CD4-positive, alpha-beta T cell treated with Interleukin-17A for 4 hours (primary cell): ENCODE results near the gene LOC128125822.
"Not testable (repeated sequence)": the region's sequence is repeated elsewhere in the genome, so short reads cannot be mapped to it uniquely, and the experiment has no call there.

Experiments
- DNase-seq: peaks from one replicate; pipeline ENCODE4 v3.0.0-alpha.2; 2020; ENCODE audit warnings: mixed read lengths

LOC128125822 gene

GRCh38 chr6:63572044-63572746, at the start of gene LOC128125822, which contains the start of gene PTP4A1:
Gene LOC128125822 (plus strand): TSS chr6:63572480.
Gene PTP4A1 (plus strand): TSS chr6:63572480. CDS start chr6:63576881, 4,401 bp downstream.
- DNase-seq: peak; percentile 97

GRCh38 chr6:63522911-63523287, 49.4 kb upstream of the LOC128125822 start:
- DNase-seq: not testable (repeated sequence)

- no peak for DNase-seq
Measured at GRCh38 chr6:63523630-63524029, 48.6 kb upstream of the LOC128125822 start.

- no peak for DNase-seq
Measured at GRCh38 chr6:63525186-63525878, 46.9 kb upstream of the LOC128125822 start.

DNA sequence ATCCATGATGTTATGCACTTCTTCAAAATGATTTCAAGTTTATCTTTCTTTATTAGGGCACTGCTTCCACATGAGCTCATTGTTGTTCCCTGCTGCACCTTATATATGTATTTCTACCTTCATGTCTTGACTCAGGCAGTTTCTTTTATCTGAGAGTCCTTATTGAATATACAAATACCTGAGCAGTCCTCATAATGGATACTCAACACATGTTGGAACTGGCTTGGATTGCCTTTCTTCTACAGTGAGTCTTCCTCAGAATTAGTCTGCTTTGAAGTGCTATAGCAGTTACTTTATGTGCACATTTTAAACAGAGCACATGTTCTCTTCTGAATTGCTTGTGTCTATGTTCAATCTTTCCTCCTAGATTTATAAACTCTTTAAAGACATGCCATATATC, 45.3 kb upstream of the LOC128125822 start:
- DNase-seq: no peak

GRCh38 chr6:63527658-63528514, 44.4 kb upstream of the LOC128125822 start:
- no peak for DNase-seq

DNA sequence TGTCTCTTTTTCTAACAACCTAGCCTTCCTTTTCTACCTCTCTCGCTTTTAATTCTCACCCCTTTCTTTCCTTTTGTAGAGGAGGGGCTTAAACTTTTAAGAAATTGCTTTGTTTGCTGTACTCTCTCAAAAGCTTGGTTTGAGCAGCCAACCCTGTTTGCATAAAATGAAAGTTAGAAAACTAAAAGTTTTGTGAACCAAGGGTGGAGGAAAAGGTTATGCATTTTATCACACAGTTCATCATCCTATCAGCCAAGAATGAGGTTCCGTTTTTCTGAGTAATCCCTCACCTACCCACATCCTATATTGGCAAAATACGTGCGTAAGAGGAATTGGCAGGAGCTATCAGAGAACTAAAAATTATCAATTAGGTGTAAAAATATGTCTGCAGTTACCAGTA, 42.8 kb upstream of the LOC128125822 start:
- DNase-seq: no peak

GRCh38 chr6:63530182-63530581, 42.1 kb upstream of the LOC128125822 start:
- no peak for DNase-seq

DNA sequence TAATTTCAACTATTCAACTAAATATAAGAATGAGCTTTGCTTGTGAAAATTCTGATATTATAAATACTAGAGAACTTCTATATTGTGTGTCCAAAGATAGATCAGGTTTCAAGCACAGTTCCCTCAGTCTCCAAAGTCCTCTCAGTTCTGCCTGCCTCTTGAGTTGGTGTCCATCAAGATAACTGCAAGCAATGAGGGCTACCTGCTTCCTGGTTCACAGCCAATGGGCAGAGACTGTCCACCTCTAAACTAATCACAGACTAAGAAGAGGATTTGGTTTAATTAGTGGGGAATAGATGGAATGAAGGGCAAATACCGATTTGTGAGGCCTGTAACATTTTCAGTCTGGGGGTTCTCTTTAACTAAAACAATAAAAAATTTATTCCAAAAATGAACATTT, 41.3 kb upstream of the LOC128125822 start:
- DNase-seq: no peak

GRCh38 chr6:63533026-63533425, 39.3 kb upstream of the LOC128125822 start:
- no peak for DNase-seq

DNA sequence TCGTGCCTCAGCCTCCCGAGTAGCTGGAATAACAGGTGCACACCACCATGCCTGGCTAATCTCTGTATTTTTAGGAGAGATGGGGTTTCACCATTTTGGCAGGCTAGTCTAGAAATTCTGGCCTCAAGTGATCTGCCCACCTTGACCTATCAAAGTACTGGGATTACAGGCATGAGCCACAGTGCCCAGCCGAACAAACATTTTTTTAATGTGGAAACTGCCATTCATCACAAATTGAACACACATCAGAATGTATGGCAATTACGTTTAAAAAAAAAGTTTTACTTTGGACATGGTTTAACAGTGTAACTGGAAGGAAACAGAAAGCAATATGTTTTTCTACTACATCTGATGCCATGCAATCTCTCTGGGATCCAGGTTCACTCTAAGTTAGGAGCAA, 38.3 kb upstream of the LOC128125822 start:
- no peak for DNase-seq

DNA sequence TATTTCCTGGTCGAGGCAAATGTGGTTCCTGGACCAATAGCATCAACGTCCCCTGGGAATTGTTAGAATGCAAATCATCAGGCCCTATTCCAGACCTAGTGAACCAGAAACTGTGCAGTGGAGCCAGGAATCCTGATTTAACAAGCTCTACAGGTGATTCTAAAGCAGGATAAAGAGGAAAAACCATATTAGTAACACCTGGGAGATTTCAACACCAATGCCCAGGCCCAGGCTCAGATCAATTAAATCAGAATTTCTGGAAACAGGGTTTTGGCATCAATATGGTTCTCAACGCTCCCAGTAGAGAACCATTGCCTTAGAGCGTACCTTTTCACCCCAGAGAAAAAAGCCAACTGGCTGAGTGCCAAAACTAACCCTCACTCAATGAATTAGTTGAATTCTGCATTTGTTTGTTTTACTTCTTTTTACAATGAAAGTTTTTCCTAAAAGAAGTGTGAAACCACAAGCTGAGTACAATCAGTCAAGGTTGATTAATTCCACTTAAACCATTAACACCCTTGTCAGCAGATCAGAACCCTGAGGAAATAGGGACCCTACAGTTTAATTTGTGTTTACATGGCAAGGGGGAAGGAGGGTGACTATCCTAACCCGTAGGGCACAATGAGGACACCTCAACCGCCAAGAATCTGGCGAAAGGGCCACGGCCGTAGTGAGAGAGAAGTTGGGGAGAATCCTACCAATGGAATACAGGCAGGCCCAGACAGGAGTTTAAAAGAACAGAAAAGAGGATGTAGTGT, 34.9 kb upstream of the LOC128125822 start:
- no peak for DNase-seq

- no peak for DNase-seq
Measured at GRCh38 chr6:63537959-63538300, 34.4 kb upstream of the LOC128125822 start.

GRCh38 chr6:63538550-63538949, 33.7 kb upstream of the LOC128125822 start:
- DNase-seq: no peak

GRCh38 chr6:63543001-63543400, 29.3 kb upstream of the LOC128125822 start:
- no peak for DNase-seq

GRCh38 chr6:63543982-63544381, 28.3 kb upstream of the LOC128125822 start:
- no peak for DNase-seq

DNA sequence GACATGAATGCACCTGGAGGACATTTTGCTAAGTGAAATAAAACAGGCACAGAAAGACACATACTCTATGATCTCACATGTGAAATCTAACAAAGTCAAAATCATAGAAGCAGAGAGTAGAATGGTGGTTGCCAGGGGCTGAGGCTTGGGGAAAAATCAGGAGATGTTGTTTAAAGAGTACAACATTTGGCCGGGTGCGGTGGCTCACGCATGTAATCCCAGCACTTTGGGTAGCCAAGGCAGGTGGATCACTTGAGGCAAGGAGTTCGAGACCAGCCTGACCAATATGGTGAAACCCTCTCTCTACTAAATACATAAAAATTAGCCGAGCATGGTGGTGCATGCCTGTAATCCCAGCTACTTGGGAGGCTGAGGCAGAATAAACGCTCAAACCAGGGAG, 26.0 kb upstream of the LOC128125822 start:
- no peak for DNase-seq

- DNase-seq: no peak
Measured at GRCh38 chr6:63546697-63547096, 25.6 kb upstream of the LOC128125822 start.

DNA sequence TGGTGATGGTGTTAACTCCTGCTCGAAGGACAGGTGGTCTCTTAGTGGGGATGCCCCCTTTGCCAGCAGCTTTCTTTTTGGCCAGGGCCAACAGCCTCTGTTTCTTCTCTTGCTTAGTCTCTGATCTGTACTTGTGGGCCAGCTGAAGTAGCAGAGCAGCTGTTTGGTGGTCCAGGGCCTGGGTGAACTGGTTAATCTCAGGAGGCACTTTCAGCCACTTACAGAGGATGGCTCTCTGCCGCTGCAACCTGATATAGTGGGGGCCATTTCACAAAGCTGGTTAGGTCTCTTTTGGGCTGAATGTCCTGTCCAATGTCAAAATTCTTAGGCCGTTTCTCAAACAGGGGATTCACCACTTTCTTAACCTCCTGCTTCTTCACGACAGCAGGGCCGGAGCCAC, 23.2 kb upstream of the LOC128125822 start:
- DNase-seq: no peak

DNA sequence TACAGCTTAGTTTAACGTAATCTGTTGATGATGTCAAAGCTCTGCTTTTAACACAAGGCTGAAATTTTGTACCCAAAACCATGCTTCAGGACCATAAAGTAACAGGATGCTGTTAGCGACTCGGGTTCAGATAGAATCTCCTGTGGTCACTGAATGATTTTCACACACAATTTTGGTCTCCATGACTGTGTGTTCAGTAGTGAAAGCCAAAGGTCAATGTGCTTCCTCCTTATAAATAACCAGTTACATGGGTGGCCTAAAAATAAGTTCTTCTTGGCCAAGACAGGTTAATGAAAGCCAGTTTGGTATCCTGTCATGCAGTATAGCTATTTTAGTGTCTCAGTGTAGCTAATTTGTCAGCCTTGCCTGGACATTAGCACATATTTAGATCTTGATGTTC, 19.1 kb upstream of the LOC128125822 start:
- DNase-seq: no peak

- no peak for DNase-seq
Measured at GRCh38 chr6:63553900-63554299, 18.4 kb upstream of the LOC128125822 start.

DNA sequence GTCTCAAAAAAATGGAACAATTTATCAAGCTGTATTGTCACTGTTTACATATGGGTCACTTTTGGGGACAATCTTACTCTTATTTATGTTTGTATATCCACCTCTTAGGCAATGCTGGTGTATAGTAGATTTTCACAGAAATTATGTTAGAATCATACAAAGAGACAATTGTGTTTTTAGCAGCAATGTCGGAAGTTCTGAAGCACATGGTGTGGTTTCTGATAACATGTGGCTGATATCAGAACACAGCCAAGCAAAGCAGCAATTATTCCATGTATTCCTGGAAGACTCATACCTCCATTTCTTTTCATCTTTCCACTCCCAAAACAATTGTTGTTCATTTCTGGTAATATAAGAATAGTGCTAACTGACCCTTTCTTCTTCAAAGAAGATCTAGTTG, 17.5 kb upstream of the LOC128125822 start:
- no peak for DNase-seq

- DNase-seq: no peak
Measured at GRCh38 chr6:63556369-63556768, 15.9 kb upstream of the LOC128125822 start.
